Ishikawa (cell line): ENCODE data around the gene GATA3.

Experiments
- CEBPB ChIP-seq: IDR thresholded peaks from 2 replicates; pipeline ENCODE4 v1.6.1; 2012
- CREB1 ChIP-seq: IDR thresholded peaks from 2 replicates; pipeline ENCODE4 v1.6.1; 2012; ENCODE audit warnings: low read depth
- EGR1 ChIP-seq: IDR thresholded peaks from 2 replicates; pipeline ENCODE4 v1.6.1; 2012
- EP300 ChIP-seq: IDR thresholded peaks from 2 replicates; pipeline ENCODE4 v1.6.1; 2012; ENCODE audit warnings: borderline replicate concordance
- FOXM1 ChIP-seq: IDR thresholded peaks from 2 replicates; pipeline ENCODE4 v1.6.1; 2012; ENCODE audit warnings: low read depth, borderline replicate concordance
- MAX ChIP-seq: IDR thresholded peaks from 2 replicates; pipeline ENCODE4 v1.6.1; 2012
- NFIC ChIP-seq: IDR thresholded peaks from 2 replicates; pipeline ENCODE4 v1.6.1; 2012
- RAD21 ChIP-seq: IDR thresholded peaks from 2 replicates; pipeline ENCODE4 v1.6.1; 2012; ENCODE audit warnings: low read depth
- TAF1 ChIP-seq: IDR thresholded peaks from 2 replicates; pipeline ENCODE4 v1.6.1; 2012; ENCODE audit warnings: low read depth, mild to moderate bottlenecking
- TCF12 ChIP-seq: IDR thresholded peaks from 2 replicates; pipeline ENCODE4 v1.6.1; 2012; ENCODE audit warnings: low read depth
- TEAD4 ChIP-seq: IDR thresholded peaks from 2 replicates; pipeline ENCODE4 v1.6.1; 2012
- YY1 ChIP-seq: IDR thresholded peaks from 2 replicates; pipeline ENCODE4 v1.6.1; 2012; ENCODE audit warnings: low read depth
- ZBTB7A ChIP-seq: IDR thresholded peaks from 2 replicates; pipeline ENCODE4 v1.6.1; 2012; ENCODE audit warnings: low read depth
- TF ChIP-seq, protein P1 (sequence below): IDR thresholded peaks from 2 replicates; pipeline ENCODE4 v1.6.1; 2012
- TF ChIP-seq, protein P2 (sequence below): IDR thresholded peaks from 2 replicates; pipeline ENCODE4 v1.6.1; 2012; ENCODE audit warnings: low read depth, mild to moderate bottlenecking

The GATA3 gene

DNA sequence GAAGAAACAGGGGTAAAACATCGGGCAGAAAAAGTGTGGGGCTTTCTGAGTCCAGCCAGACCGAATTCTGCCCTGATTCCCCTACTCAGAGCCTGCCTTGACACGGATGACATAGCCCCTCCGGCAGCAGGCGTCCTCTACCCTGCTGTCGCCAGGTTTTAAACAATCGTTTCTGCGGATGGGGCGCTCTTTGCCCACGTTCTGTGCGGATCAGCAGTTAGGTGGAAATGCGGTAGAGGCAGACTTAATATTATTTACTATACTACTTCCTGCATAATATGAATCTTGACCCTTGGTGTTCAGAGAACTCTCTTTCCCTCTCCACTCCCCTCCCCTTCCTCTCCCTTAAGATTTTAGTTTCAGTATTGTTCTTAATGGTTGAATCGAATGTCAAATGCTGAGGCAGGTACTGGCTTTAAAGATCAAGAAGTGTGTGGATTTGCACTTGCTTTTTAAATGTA is 2.4 kb downstream of the GATA3 start:
- TF ChIP-seq MAX, result no peak
- no peak for TF ChIP-seq TEAD4
- TF ChIP-seq CREB1, result no peak
- TF ChIP-seq FOXM1, result no peak
- no peak for TF ChIP-seq CEBPB
- TF ChIP-seq TAF1, result no peak

- TF ChIP-seq FOXM1 (no peak), EP300 (no peak), ZBTB7A (no peak), MAX (no peak), TAF1 (no peak), YY1 (no peak), RAD21 (no peak), NFIC (no peak), EGR1 (no peak), CREB1 (no peak), CEBPB (no peak), TEAD4 (no peak)
- TF ChIP-seq, protein P1, sequence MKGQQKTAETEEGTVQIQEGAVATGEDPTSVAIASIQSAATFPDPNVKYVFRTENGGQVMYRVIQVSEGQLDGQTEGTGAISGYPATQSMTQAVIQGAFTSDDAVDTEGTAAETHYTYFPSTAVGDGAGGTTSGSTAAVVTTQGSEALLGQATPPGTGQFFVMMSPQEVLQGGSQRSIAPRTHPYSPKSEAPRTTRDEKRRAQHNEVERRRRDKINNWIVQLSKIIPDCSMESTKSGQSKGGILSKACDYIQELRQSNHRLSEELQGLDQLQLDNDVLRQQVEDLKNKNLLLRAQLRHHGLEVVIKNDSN, result no peak
- TF ChIP-seq, protein P2, sequence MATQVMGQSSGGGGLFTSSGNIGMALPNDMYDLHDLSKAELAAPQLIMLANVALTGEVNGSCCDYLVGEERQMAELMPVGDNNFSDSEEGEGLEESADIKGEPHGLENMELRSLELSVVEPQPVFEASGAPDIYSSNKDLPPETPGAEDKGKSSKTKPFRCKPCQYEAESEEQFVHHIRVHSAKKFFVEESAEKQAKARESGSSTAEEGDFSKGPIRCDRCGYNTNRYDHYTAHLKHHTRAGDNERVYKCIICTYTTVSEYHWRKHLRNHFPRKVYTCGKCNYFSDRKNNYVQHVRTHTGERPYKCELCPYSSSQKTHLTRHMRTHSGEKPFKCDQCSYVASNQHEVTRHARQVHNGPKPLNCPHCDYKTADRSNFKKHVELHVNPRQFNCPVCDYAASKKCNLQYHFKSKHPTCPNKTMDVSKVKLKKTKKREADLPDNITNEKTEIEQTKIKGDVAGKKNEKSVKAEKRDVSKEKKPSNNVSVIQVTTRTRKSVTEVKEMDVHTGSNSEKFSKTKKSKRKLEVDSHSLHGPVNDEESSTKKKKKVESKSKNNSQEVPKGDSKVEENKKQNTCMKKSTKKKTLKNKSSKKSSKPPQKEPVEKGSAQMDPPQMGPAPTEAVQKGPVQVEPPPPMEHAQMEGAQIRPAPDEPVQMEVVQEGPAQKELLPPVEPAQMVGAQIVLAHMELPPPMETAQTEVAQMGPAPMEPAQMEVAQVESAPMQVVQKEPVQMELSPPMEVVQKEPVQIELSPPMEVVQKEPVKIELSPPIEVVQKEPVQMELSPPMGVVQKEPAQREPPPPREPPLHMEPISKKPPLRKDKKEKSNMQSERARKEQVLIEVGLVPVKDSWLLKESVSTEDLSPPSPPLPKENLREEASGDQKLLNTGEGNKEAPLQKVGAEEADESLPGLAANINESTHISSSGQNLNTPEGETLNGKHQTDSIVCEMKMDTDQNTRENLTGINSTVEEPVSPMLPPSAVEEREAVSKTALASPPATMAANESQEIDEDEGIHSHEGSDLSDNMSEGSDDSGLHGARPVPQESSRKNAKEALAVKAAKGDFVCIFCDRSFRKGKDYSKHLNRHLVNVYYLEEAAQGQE, result no peak
These were observed 3.3 kb downstream of the GATA3 start for GRCh38 chr10:8057636-8058273.

GRCh38 chr10:8058274-8059111 is 4.0 kb downstream of the GATA3 start:
- TF ChIP-seq TCF12, result no peak
- no peak for TF ChIP-seq CEBPB
- TF ChIP-seq TAF1, result no peak
- no peak for TF ChIP-seq CREB1
- TF ChIP-seq ZBTB7A, result no peak

DNA sequence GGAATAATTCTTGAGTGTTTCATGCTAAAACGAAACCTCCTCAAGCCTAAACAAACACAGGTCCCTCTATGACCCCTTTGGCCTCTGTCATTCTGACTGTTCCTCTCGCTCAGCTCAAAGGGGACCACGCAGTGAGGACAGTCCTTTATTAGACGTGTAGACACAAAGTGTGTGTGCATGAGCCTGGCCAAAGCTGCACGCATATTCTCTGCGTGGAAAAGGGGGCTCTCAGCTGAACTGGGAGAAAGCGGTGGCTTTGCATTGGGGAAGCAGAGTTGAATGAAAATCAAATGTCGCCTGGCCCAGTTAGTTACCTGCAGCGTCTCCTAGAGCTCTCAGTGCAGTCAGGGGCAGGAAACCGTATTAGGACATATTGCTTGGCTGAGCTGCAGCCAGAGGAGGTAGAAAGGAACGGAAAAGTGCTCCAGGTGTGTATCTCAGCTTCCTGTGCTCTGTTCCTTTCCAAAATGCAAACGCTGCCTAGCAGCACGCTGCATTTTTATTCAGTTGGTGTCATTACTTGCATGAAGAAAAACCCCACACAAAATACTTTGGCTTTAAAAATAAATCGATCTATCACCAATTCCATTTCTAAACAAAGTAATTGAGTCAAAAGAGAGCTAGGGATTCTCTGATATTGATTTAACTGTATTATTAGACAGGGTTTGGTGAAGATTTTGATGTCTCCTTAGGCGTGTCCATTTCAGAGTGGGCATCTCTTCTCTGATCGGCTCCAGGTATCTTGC is 4.9 kb downstream of the GATA3 start:
- TF ChIP-seq MAX (no peak), EGR1 (no peak), NFIC (no peak), TAF1 (no peak), CREB1 (no peak), CEBPB (no peak), RAD21 (no peak)
- TF ChIP-seq, protein P2, result no peak
- TF ChIP-seq, protein P1, result no peak

GRCh38 chr10:8060010-8060703 is 5.7 kb downstream of the GATA3 start:
- TF ChIP-seq RAD21, result no peak
- TF ChIP-seq, protein P1, result no peak
